ENCODE data around the gene CAPS.

Gene CAPS

DNA sequence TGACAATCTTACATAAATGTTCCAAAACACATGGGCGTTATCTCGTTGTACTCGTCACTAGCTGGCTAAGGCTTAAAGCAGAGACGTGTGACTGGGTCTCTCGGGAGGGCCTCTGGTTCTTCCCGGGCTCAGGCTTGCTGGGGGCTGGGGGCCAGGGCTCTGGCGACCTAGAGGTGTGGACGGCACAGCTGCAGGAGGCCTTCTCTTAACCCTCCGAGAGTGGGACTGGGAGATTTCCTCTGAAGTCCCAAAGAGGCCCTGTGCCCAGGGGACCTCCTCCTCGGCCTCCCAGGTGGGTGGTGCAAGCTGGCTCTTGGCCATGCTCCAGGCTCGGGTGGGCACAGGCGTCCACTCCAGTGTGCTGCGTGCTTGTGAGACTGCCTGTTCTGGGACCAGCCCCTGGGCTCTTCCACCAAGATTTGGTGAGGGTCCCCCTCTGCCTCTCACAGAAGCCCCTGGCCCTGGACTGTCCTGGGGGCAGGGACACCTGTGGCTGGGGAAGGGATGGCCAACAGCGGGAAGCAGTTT lies 2.2 kb downstream of the CAPS start:
- Mint-ChIP-seq H3K9me3 (no peaks in the 10 kb centered on the region), H3K4me1 (no peaks in the 10 kb centered on the region), H3K4me3 (no peak overlapping the region), H3K36me3 (peaks cover 58% of the 10 kb centered on the region), H3K27ac (peak overlapping the region; percentile 78)
- ATAC-seq (no peak), DNase-seq (ENCODE audit: low spot score in 2 of 2) (no peak)

DNA sequence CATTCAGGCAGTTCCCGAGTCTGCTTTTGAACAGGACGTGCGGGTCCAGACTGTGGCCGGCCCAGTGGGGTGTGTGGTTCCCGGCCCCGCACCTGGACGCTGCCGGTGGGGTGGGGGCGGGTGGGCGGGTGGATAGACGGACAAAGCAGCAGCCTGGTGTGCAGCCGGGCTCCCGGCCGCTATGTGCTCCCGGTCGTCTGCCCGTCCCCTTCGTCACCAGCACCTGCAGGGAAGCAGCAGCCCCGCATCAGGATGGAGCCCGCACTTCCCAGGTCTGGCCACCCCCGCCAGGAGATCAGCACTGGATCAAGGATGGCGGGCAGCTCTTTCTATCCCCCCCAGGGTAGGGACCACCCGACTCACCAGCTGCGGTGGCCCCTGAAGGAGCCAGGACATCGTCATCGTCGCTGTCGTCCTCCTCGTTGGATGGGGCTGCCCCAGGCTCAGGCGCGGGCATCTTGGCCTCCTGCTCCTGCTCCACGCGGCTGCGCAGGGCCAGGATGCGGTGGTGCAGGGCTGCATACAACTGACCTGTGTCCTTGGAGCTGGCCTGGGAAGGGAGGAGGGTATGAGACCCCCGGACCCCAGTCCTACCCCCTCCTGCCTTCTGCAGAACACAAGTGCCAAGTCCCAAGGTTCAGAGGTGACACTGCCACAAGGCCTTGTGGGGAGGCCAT lies 3.5 kb downstream of the CAPS start:
- H3K4me3 Mint-ChIP-seq: no peak overlapping the region
- ATAC-seq: no peak
- H3K9me3 Mint-ChIP-seq: no peaks in the 10 kb centered on the region
- H3K36me3 Mint-ChIP-seq: peaks cover 72% of the 10 kb centered on the region
- no peak for DNase-seq (ENCODE audit: low spot score in 2 of 2)
- peak overlapping the region; percentile 78 for H3K27ac Mint-ChIP-seq
- H3K4me1 Mint-ChIP-seq: no peaks in the 10 kb centered on the region

DNA sequence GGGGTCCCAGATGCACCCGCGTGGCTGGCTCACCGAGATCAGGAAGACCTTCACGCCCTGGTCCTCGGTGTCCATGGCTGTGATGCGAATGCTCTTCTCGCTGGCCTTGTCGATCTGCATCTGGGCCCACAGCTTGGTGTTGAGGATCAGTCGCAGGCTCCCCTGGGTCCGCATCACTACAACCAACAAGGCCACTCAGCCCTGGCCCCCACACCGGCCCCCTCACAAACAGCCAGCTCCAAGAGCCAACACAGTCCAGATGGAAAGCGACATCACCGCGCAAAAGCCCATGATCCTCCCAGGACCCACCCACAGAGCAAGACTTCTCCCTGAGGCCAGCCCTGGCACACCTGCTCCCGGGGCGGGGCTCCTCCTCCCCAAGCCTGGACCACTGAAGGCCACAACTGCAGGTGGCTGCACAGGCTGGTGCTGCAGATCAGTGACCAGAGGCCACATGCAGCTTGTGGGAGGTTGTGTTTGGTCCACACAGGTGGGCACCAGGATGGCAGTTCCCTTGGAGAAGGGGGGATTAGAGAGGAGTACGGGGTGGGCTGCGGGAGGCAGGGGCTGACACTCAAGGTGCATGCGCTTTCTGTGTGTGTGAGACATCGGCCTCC lies 4.5 kb downstream of the CAPS start:
- Mint-ChIP-seq H3K9me3 (no peaks in the 10 kb centered on the region), H3K27ac (peak overlapping the region; percentile 70), H3K4me1 (no peaks in the 10 kb centered on the region), H3K4me3 (no peak overlapping the region), H3K36me3 (peaks cover 82% of the 10 kb centered on the region)
- ATAC-seq: no peak
- DNase-seq (ENCODE audit: low spot score in 2 of 2): no peak

DNA sequence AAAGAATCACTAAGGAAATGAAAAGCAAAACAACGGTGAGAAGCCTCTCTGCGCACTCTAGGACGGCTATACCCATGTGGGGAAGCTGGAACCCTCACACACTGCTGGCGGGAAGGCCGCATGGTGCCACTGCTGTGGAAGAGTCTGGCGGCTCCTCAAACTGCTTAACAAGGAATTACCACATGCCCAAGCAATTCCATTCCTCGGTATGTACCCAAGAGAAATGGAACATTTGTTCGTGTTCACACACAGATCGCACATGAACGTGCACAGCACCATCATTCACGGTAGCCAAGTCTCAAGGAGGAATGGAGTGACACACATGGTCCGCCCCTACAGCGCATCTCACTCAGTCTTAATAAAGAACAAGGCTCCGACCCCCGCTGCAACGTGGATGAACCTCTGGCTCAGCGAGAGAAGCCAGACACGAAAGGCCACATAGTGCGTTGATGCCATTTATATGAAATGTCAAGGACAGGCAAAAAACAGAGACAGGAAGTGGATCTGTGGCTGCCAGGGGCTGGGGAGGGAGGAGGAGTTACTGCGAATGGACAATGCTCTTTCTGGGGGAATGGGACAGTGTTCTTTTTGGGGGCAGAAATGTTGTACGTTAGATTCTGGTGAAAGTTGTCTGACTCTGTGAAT lies 7.6 kb downstream of the CAPS start:
- Mint-ChIP-seq H3K27ac (no peak overlapping the region), H3K36me3 (peaks cover 99% of the 10 kb centered on the region), H3K4me1 (no peaks in the 10 kb centered on the region), H3K9me3 (no peaks in the 10 kb centered on the region), H3K4me3 (no peak overlapping the region)
- ATAC-seq (no peak), DNase-seq (ENCODE audit: low spot score in 2 of 2) (no peak)

DNA sequence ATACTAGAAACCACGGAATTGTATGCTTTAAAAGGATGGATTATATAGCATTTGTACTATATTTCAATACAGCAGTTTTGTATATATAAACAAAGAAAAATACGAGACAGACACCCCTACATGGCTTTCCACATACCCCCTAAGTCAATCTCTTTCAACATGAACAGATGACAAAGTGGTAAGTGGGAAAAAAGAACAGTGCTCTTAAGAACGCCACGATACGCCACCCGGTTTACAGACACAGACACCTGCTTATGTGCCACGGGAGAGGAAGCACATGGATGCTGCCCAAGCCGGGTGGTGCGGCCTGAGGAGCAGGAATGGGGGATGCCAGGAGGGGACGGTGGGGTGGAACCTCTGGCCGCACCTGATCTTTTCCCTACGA lies 8.1 kb downstream of the CAPS start:
- no peaks in the 10 kb centered on the region for H3K4me1 Mint-ChIP-seq
- peaks cover 99% of the 10 kb centered on the region for H3K36me3 Mint-ChIP-seq
- H3K4me3 Mint-ChIP-seq: no peak overlapping the region
- DNase-seq (ENCODE audit: low spot score in 2 of 2) (no peak), ATAC-seq (no peak)
- no peak overlapping the region for H3K27ac Mint-ChIP-seq
- H3K9me3 Mint-ChIP-seq: no peaks in the 10 kb centered on the region

DNA sequence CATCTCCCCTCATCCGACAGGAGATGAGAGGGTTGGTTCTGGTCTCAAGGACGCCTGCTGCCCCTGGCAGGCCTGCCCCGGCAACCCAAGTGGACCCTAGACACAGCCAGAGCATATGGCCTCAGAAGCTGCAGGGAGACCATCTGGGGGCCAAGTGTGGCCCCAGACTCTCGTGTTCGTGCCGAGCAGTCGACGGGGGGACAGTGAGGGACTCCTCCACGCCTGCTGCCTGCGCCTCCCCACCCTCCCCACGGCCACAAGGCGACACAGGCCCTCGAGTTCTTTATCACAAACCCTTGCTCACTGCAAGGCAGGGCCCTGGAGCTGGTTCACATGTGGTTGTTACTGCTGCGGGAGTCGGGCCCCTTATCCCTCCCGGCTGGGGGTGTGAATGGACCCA lies 9.3 kb downstream of the CAPS start:
- Mint-ChIP-seq H3K4me3 (no peak overlapping the region), H3K4me1 (no peaks in the 10 kb centered on the region), H3K36me3 (peaks cover 98% of the 10 kb centered on the region), H3K27ac (no peak overlapping the region), H3K9me3 (no peaks in the 10 kb centered on the region)
- ATAC-seq (no peak), DNase-seq (ENCODE audit: low spot score in 2 of 2) (no peak)

DNA sequence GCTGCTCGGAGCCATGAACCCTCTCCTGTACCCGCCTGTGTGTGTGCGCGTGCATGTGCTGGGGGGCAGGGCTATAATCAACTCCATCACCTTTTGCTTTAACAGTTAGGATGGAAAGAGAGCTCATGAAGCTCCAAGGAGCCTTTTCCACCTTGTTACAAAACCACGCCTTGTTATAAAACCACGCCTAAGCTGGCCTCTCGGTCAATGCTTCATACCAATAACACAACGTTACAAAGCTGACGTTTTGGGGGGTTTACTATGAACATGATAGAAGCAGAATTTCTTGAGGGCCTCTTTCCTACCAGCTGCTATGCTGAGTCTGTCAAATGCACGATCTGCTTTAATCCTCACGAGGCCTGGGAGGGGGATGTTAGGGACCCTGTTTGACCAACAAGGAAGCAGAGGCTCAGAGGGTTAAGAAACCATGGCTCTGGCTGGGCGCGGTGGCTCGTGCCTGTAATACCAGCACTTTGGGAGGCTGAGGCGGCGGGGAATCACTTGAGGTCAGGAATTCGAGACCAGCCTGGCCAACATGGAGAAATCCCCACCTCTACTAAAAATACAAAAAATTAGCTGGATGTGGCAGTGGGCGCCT lies 11.9 kb downstream of the CAPS start:
- H3K9me3 Mint-ChIP-seq: no peaks in the 10 kb centered on the region

DNA sequence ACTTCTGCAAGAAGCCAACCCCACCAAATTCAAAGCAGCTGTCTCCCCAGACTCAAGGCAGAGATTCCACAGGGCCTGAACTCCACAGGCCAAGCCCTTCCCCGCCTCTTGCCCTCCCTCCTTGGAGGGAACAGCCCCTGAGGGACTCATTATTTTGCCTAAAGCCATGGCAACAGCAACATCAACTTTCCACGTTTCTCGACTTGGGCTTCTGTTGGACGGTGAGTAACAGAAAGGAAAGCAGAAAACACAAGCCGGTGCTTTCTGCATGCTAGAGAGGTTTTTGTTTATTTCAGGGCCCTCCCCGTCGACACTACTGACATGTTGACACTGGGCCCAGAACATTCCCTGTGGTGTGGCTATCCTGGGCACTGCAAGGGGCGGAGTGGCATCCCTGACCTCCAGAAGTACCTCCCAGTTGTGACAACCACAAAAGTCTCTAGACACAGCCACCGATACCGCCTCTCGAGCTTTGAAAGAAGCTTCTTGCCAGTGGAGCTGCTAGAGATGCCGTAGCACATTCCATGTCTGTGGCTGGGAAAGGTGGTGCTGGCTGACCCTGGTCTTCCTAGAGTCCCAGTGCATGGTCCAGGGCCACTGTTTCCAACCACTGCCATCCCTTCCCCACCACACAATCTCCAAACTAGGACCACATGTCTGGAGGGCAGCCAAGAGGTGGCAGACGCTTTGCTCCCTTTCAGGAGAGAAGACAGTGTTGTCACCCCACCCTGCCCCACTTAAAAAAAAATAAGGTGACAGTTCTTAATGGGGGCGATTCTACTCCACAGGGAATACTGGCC lies 12.8 kb downstream of the CAPS start:
- H3K36me3 Mint-ChIP-seq: peaks cover 98% of the 10 kb centered on the region
- H3K4me3 Mint-ChIP-seq: no peak overlapping the region
- DNase-seq (ENCODE audit: low spot score in 2 of 2) (no peak), ATAC-seq (no peak)
- no peaks in the 10 kb centered on the region for H3K4me1 Mint-ChIP-seq
- H3K27ac Mint-ChIP-seq: no peak overlapping the region
- no peaks in the 10 kb centered on the region for H3K9me3 Mint-ChIP-seq

More for the DNA sequence above, 11.9 kb downstream of the CAPS start:
- Mint-ChIP-seq H3K4me3 (no peak overlapping the region), H3K27ac (no peak overlapping the region), H3K36me3 (peaks cover 98% of the 10 kb centered on the region), H3K4me1 (no peaks in the 10 kb centered on the region)
- DNase-seq (ENCODE audit: low spot score in 2 of 2) (no peak), ATAC-seq (no peak)

DNA sequence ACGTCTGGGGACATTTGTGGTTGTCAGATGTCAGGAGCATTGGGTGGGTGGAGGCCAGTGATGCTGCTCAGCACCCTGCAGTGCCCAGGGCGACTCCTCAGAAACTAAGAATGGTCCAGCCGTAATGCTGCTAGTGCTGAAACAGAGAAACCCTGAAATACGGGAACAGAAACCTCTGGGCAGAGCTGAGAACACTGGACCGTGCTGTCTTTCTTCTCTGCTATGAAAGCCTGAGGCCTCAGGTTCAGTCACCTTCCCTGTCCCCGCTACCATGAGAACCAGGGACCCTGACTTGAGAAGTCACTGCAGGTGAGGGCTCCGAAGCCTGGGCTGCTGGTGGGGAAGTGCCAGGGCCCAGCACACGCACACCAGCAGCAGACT lies 13.4 kb downstream of the CAPS start:
- peaks cover 98% of the 10 kb centered on the region for H3K36me3 Mint-ChIP-seq
- no peaks in the 10 kb centered on the region for H3K4me1 Mint-ChIP-seq
- DNase-seq (ENCODE audit: low spot score in 2 of 2) (no peak), ATAC-seq (no peak)
- no peak overlapping the region for H3K27ac Mint-ChIP-seq
- no peak overlapping the region for H3K4me3 Mint-ChIP-seq
- no peaks in the 10 kb centered on the region for H3K9me3 Mint-ChIP-seq

DNA sequence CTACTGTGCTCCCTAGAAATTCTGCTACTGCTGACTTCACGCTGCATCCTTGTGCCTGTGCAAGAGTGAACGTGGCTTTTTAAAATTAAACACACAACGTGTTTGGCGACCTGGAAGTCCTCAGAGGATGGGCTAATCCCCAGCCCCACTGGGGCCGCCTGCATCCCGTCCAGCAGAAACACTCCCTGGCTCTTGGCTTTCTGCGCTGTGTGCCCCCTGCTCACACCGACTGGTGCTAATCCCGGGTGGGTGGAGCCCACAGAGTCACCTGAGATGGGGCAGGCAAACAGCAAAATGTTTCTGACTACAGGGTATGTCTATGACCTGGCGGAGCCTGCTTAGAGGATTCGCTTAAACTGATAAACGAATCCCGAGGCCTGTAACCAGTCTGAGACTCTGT lies 15.1 kb downstream of the CAPS start:
- no peak overlapping the region for H3K27ac Mint-ChIP-seq
- H3K4me3 Mint-ChIP-seq: no peak overlapping the region
- ATAC-seq (no peak), DNase-seq (ENCODE audit: low spot score in 2 of 2) (no peak)
- no peaks in the 10 kb centered on the region for H3K4me1 Mint-ChIP-seq
- peaks cover 92% of the 10 kb centered on the region for H3K36me3 Mint-ChIP-seq
- H3K9me3 Mint-ChIP-seq: no peaks in the 10 kb centered on the region

DNA sequence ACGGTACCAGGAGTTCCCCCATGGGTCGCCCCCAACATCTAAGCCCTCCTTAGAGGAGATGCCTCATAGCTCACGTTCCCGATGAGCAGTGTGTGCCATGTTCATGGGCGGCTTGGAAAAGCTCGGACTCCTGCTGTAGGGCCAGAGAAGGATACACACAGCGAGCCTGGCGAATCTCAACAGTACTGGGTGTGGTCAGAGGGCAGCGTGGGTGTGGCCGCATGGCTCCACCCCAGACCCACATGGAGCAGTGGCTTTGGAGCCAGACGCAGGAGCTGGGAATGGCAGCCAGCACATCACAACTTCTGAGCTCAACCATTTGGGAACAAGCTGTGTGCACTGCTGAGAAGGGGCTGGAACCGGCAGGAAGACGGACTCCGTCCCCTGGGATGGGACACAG lies 15.6 kb downstream of the CAPS start:
- ATAC-seq (no peak), DNase-seq (ENCODE audit: low spot score in 2 of 2) (no peak)
- Mint-ChIP-seq H3K9me3 (no peaks in the 10 kb centered on the region), H3K4me3 (no peak overlapping the region), H3K27ac (no peak overlapping the region), H3K4me1 (no peaks in the 10 kb centered on the region), H3K36me3 (peaks cover 92% of the 10 kb centered on the region)

DNA sequence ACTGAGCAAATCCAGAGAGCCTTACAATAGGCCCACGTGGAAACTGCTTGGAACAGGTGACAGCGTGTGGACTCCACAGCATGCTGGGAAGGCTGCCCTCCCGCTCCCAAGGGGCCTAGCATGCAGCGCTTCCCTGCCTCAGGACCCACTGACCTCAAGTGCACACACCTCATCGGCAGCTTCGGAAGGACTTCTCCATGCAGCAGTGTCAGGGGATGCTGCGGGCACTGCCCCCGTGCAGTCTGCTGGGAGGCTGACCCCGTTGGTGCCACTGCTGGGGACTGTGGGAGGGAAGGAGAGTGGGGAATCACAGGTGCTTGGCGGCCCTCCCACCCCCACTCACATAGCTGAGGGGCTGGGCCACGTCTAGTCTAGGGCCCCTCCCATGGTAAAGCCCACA lies 17.2 kb downstream of the CAPS start:
- Mint-ChIP-seq H3K9me3 (no peaks in the 10 kb centered on the region), H3K36me3 (peaks cover 90% of the 10 kb centered on the region), H3K4me3 (no peak overlapping the region), H3K4me1 (no peaks in the 10 kb centered on the region), H3K27ac (no peak overlapping the region)
- DNase-seq (ENCODE audit: low spot score in 2 of 2): no peak
- no peak for ATAC-seq

DNA sequence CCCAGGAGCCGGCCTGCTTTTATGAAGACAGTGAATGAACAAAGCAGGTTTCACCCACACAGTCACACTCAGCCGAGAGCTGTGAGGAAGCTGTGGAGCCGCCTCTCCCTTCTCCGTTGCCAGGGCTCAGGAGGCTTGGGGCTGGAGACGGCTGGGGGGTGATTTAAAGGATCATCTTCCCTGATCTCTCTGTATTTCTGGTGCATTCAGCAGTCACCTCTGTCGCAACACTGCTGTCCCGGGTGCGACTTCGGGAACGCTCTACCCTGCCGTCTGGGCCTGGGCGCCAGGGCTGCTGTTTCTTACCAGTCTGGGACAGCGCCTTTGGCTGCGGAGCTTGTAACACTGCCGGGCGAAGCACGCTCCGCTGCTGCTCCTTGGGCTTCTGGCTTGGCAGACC lies 18.1 kb downstream of the CAPS start:
- Mint-ChIP-seq H3K9me3 (no peaks in the 10 kb centered on the region), H3K36me3 (peaks cover 90% of the 10 kb centered on the region), H3K27ac (no peak overlapping the region), H3K4me3 (no peak overlapping the region), H3K4me1 (no peaks in the 10 kb centered on the region)
- no peak for DNase-seq (ENCODE audit: low spot score in 2 of 2)
- no peak for ATAC-seq

DNA sequence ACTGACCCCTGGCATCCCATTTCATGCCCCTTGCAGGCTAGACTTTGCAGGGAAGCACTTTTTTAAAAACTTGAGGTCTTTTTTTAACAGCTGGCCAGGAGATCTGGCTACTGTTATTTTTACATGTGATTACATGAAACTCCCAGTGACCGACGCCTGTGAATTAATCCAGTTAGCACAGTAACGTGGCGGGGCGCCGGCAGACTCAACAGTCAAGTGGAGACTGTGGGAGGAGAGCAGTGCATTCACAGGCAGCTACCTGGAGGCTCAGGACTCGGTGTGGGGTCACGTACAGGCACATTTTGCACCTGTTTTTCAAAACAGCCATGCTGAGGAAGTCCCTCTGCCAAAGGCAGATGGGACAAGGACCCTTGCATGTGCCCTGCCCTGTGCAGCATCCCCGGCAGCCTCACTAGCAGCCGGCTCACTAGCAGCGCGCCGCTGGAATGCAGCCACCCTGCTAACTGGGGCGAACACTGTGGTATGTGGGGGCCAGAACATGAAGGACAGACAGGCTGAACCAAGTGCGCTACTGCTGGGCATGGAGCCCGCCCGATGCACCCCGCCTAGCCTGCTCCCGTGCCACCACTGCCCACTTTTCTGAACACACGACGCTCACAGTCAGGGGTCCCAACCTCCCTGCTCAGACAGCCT lies 18.7 kb downstream of the CAPS start:
- Mint-ChIP-seq H3K27ac (no peak overlapping the region), H3K36me3 (peaks cover 90% of the 10 kb centered on the region), H3K9me3 (no peaks in the 10 kb centered on the region), H3K4me3 (no peak overlapping the region), H3K4me1 (peaks cover 5% of the 10 kb centered on the region)
- no peak for ATAC-seq
- no peak for DNase-seq (ENCODE audit: low spot score in 2 of 2)
